ENCODE measurements around the gene PRDM16.

DNA sequence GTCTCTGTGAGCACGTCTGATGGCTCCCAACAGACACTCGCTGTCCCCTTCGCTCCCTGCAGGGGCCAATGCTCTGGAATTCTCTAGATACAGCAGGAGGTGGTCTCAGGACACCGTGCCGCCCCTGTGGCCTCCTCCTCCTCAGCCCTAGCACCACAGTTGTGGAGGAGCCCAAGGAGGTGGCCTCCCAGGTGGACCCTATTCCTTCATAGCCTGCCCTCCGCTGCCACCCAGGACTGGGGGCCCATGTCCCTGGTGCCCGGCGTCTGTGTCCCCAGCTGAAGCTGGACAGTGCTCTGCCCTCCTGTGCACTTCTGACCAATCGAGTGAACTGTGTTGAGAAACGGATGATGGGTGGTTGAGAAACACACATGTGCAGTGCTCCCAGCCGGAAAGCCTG is 235.7 kb downstream of the PRDM16 start:
- no peak for TF ChIP-seq POLR2A (IDR thresholded peaks at IDR 0.05; ENCODE audit: low read length)
- TF ChIP-seq GATA1 (IDR thresholded peaks at IDR 0.05; ENCODE audit: low read depth, low read length): no peak

Data from erythroblast (primary cell).